ENCODE results near the gene TNFSF11.

The TNFSF11 gene

DNA sequence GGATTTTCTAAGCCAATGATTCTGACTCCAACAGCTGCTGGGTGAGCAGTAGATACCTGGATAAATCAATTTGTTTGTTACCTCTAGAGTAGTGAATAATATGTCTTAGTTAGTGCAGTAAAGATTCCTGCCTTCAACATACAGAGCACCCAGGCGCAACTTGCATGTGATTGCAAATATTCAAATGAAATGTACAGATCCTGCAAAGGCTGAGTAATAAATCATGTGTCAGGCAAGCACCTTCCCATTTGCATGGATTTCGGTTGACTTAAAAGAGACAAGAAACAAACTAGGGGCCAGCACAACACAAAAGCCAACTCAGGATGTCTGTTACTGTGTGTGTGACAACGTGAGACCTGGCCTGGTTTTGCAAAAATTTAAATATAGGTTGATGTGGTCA, 79.7 kb downstream of the TNFSF11 start:
- DNase-seq (ENCODE audit: low read depth in 2 of 2), result no peak

DNA sequence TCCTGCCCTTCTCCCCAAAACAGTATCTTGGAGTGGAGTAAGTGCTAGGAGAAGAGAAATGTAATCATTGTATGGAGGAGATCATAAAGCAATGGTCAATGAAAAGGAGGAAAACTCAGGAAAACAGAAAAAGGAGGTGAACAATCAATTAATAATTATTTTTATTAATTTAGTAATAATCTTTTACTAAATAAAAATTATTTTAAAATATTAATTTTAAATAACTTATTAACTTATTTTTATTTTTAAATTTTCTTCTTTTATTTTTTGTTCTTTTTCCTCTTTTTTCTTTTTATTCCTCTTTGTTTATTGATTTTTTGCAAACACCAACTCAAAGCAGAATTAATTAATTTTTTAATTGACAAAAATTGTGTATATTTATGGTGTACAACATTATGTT, 80.3 kb downstream of the TNFSF11 start:
- DNase-seq (ENCODE audit: low read depth in 2 of 2), result no peak

DNA sequence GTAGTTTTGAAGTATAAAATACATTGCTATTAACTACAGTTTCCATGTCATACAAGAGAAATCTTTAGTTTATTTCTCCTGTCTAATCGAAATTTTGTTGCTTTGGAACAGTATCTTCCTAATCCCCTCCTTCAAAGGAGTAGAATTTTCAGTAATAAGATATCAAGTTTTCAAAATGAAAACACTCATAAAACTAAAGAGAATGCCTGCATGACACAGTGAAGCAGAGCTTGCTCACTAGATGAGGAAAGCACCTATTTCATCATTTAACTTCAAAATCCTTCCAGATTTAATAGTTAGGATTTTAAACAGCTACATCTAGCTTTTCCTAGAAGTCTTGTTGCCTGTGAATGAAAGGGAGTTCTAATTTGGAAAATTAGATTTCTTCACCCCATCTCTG, 80.8 kb downstream of the TNFSF11 start:
- DNase-seq (ENCODE audit: low read depth in 2 of 2), result no peak

DNA sequence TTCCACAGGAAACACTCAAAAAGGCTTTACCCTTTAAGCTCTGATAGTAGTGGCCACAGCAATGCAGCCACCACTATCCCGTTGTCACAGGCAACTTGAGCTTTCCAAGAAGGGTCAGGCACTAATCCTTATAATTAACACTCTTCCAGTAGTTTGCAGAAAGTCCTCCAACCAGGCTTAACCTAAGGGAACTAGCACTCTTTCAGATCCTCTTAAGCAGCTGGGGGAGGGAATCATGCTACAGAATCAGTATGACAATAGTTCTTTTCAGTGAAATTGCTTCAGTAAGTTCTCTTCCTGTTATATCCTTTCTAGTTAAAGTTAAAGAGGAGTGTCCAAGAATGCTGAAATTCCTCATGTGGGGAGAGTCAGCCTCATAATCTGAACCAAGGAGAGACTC, 82.2 kb downstream of the TNFSF11 start:
- DNase-seq (ENCODE audit: low read depth in 2 of 2), result no peak

DNA sequence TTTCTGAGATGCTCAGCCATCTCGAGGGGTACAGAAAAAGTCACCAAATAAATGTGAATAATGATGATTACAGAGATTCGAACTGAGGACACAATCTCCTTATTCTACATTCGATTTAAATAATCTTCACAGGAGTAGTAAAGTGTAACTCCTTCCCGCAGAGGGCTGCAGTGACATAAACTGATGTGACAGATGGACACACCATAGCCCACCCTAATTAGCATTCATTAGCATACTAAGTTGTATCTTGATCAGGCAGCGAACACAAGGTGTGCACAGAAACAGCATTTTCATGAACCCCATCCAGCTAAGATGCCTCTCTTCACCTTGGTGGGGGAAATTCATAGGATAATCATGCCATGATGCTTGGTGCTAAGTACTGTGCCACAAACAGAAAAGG, 83.0 kb downstream of the TNFSF11 start:
- DNase-seq (ENCODE audit: low read depth in 2 of 2), result no peak

All from stimulated activated CD8-positive, alpha-beta memory T cell treated with anti-CD3 and anti-CD28 coated beads, Interleukin-2, amount 100 ng/mL, for 1 hour (primary cell).